HEK293 (cell line): ENCODE results near the gene RTN4RL2.

ENCODE experiments used
- ATF2 ChIP-seq: fragments of 450-650 bp; formaldehyde crosslinking; IDR thresholded peaks from 2 replicates; pipeline ENCODE4 v1.5.1; 2016; ENCODE audit warnings: missing biosample characterization, missing genetic modification characterization, low read depth
- CTCF ChIP-seq: fragments of 450-650 bp; formaldehyde crosslinking; IDR thresholded peaks from 2 replicates; pipeline ENCODE4 v1.5.1; 2016; ENCODE audit warnings: missing biosample characterization, missing genetic modification characterization
- IKZF3 ChIP-seq: fragments of 450-650 bp; IDR thresholded peaks from 2 replicates; pipeline ENCODE4 v1.5.0; 2018; ENCODE audit warnings: missing biosample characterization, mild to moderate bottlenecking, missing genetic modification characterization, moderate library complexity
- KLF17 ChIP-seq: fragments of 450-650 bp; formaldehyde crosslinking; IDR thresholded peaks from 2 replicates; pipeline ENCODE4 v1.5.1; 2016; ENCODE audit warnings: missing biosample characterization, missing genetic modification characterization
- KLF9 ChIP-seq: fragments of 450-650 bp; formaldehyde crosslinking; IDR thresholded peaks from 2 replicates; pipeline ENCODE4 v1.5.1; 2016; ENCODE audit warnings: missing biosample characterization, missing genetic modification characterization, low read depth
- MYNN ChIP-seq: fragments of 450-650 bp; formaldehyde crosslinking; IDR thresholded peaks from 2 replicates; pipeline ENCODE4 v1.5.1; 2016; ENCODE audit warnings: missing biosample characterization, missing genetic modification characterization, borderline replicate concordance
- OSR2 ChIP-seq: fragments of 450-650 bp; formaldehyde crosslinking; IDR thresholded peaks from 2 replicates; pipeline ENCODE4 v1.5.1; 2016; ENCODE audit warnings: missing biosample characterization, missing genetic modification characterization
- PRDM2 ChIP-seq: fragments of 450-650 bp; formaldehyde crosslinking; IDR thresholded peaks from 2 replicates; pipeline ENCODE4 v1.5.1; 2016; ENCODE audit warnings: missing biosample characterization, missing genetic modification characterization, borderline replicate concordance
- SCRT1 ChIP-seq: fragments of 450-650 bp; formaldehyde crosslinking; IDR thresholded peaks from 2 replicates; pipeline ENCODE4 v1.5.1; 2016; ENCODE audit warnings: missing biosample characterization, missing genetic modification characterization, borderline replicate concordance
- TCF7L2 ChIP-seq: IDR thresholded peaks from 2 replicates; pipeline ENCODE4 v1.6.1; 2011; ENCODE audit warnings: low read depth, mild to moderate bottlenecking, inconsistent platforms, low read length, moderate library complexity, borderline replicate concordance
- ZBTB21 ChIP-seq: fragments of 450-650 bp; formaldehyde crosslinking; IDR thresholded peaks from 2 replicates; pipeline ENCODE4 v1.5.1; 2017; ENCODE audit warnings: missing biosample characterization, missing genetic modification characterization
- ZBTB48 ChIP-seq: fragments of 450-650 bp; formaldehyde crosslinking; IDR thresholded peaks from 2 replicates; pipeline ENCODE4 v1.5.1; 2016; ENCODE audit warnings: missing biosample characterization, missing genetic modification characterization
- ZBTB7A ChIP-seq: fragments of 450-650 bp; formaldehyde crosslinking; IDR thresholded peaks from 2 replicates; pipeline ENCODE4 v1.5.1; 2016; ENCODE audit warnings: low read depth, missing biosample characterization, missing genetic modification characterization
- ZBTB8A ChIP-seq: fragments of 450-650 bp; formaldehyde crosslinking; IDR thresholded peaks from 2 replicates; pipeline ENCODE4 v1.5.1; 2016; ENCODE audit warnings: missing biosample characterization, missing genetic modification characterization
- ZNF169 ChIP-seq: fragments of 450-650 bp; formaldehyde crosslinking; IDR thresholded peaks from 2 replicates; pipeline ENCODE4 v1.5.1; 2016; ENCODE audit warnings: missing biosample characterization, missing genetic modification characterization
- ZNF23 ChIP-seq: fragments of 450-650 bp; formaldehyde crosslinking; IDR thresholded peaks from 2 replicates; pipeline ENCODE4 v1.5.1; 2016; ENCODE audit warnings: missing biosample characterization, missing genetic modification characterization, borderline replicate concordance
- ZNF239 ChIP-seq: fragments of 450-650 bp; formaldehyde crosslinking; IDR thresholded peaks from 2 replicates; pipeline ENCODE4 v1.5.1; 2016; ENCODE audit warnings: missing biosample characterization, missing genetic modification characterization
- ZNF311 ChIP-seq: fragments of 450-650 bp; formaldehyde crosslinking; IDR thresholded peaks from 2 replicates; pipeline ENCODE4 v1.5.1; 2017; ENCODE audit warnings: missing biosample characterization, missing genetic modification characterization, borderline replicate concordance
- ZNF324 ChIP-seq: fragments of 450-650 bp; formaldehyde crosslinking; IDR thresholded peaks from 2 replicates; pipeline ENCODE4 v1.5.1; 2016; ENCODE audit warnings: missing biosample characterization, missing genetic modification characterization
- ZNF366 ChIP-seq: fragments of 450-650 bp; formaldehyde crosslinking; conservative IDR thresholded peaks from 2 replicates; pipeline ENCODE4 v1.5.1; 2016; ENCODE audit warnings: missing biosample characterization, missing genetic modification characterization
- ZNF558 ChIP-seq: fragments of 450-650 bp; formaldehyde crosslinking; IDR thresholded peaks from 2 replicates; pipeline ENCODE4 v1.5.1; 2016; ENCODE audit warnings: missing biosample characterization, missing genetic modification characterization
- ZNF580 ChIP-seq: fragments of 450-650 bp; formaldehyde crosslinking; IDR thresholded peaks from 2 replicates; pipeline ENCODE4 v1.5.1; 2016; ENCODE audit warnings: missing biosample characterization, missing genetic modification characterization
- ZNF621 ChIP-seq: fragments of 450-650 bp; formaldehyde crosslinking; IDR thresholded peaks from 2 replicates; pipeline ENCODE4 v1.5.1; 2017; ENCODE audit warnings: missing biosample characterization, missing genetic modification characterization
- ZNF658 ChIP-seq: fragments of 450-650 bp; formaldehyde crosslinking; IDR thresholded peaks from 2 replicates; pipeline ENCODE4; 2016; ENCODE audit warnings: missing biosample characterization, missing genetic modification characterization
- ZNF664 ChIP-seq: fragments of 450-650 bp; formaldehyde crosslinking; IDR thresholded peaks from 2 replicates; pipeline ENCODE4 v1.5.1; 2016; ENCODE audit warnings: missing biosample characterization, missing genetic modification characterization
- ZNF792 ChIP-seq: fragments of 450-650 bp; formaldehyde crosslinking; IDR thresholded peaks from 2 replicates; pipeline ENCODE4 v1.5.1; 2016; ENCODE audit warnings: missing biosample characterization, missing genetic modification characterization
- ZSCAN18 ChIP-seq: fragments of 450-650 bp; formaldehyde crosslinking; IDR thresholded peaks from 2 replicates; pipeline ENCODE4 v1.5.1; 2016; ENCODE audit warnings: missing biosample characterization, missing genetic modification characterization
- ZSCAN23 ChIP-seq: fragments of 450-650 bp; formaldehyde crosslinking; IDR thresholded peaks from 2 replicates; pipeline ENCODE4 v1.5.1; 2016; ENCODE audit warnings: missing biosample characterization, missing genetic modification characterization

The RTN4RL2 gene

GRCh38 chr11:57499413-57499982, 39.2 kb downstream of the RTN4RL2 start (continued):
- TF ChIP-seq ZNF23 (tag by site-specific recombination) (no peak), KLF17 (no peak), ZNF169 (no peak), ZNF621 (tag by site-specific recombination) (no peak), CTCF (no peak), ZBTB7A (tag by site-specific recombination) (no peak), OSR2 (tag by site-specific recombination) (no peak), MYNN (no peak), ZNF658 (tag by site-specific recombination) (no peak), ZBTB48 (tag by site-specific recombination) (peak; percentile 88), ZNF366 (peak; percentile 80), ZNF558 (tag by site-specific recombination) (no peak), TCF7L2 (no peak), ZNF324 (tag by site-specific recombination) (no peak), IKZF3 (tag by site-specific recombination) (peak; percentile 92), ZNF311 (no peak), SCRT1 (tag by site-specific recombination) (no peak), ATF2 (tag by site-specific recombination) (no peak), ZSCAN23 (no peak), KLF9 (peak; percentile 50; the same call in 1 of the 2 replicates), ZBTB8A (tag by site-specific recombination) (0 out of 2 replicates have a peak, but pooled peaks have one; percentile 26), ZNF664 (tag by site-specific recombination) (no peak), ZNF792 (no peak), ZNF239 (tag by site-specific recombination) (no peak), ZSCAN18 (no peak), ZBTB21 (tag by site-specific recombination) (no peak), ZNF580 (tag by site-specific recombination) (no peak), PRDM2 (tag by site-specific recombination) (no peak)
